ENCODE measurements around the gene CHMP4B.

Gene CHMP4B

GRCh38 chr20:33889312-33889711 lies 78.2 kb downstream of the CHMP4B start:
- FAIRE-seq (no peak), DNase-seq (ENCODE audit: insufficient read length, low spot score) (no peak)

GRCh38 chr20:33890557-33890956 lies 79.4 kb downstream of the CHMP4B start:
- no peak for DNase-seq (ENCODE audit: insufficient read length, low spot score)
- FAIRE-seq: no peak

- no peak for DNase-seq (ENCODE audit: insufficient read length, low spot score)
- FAIRE-seq: no peak
These were observed 82.2 kb downstream of the CHMP4B start for GRCh38 chr20:33893314-33893713.

DNA sequence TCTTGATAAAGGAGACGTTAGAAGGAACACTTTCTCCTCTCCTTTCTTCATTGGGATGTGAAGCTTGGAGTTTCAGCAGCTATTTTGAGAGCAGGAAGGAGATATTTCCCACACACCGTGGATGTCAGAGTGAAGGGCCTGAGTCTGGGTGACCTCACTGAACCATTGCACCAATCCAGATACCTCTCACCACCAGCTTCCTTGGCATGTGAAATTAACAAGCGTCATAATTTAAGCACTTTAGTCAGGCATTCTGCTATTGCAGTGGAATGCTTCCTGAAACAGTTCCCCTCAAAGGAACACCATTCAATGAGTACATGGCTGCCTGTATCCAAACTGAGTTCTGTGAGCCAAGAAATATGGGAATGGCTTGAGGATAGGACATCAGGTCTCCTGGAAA lies 83.7 kb downstream of the CHMP4B start:
- FAIRE-seq: no peak
- DNase-seq (ENCODE audit: insufficient read length, low spot score): no peak

DNA sequence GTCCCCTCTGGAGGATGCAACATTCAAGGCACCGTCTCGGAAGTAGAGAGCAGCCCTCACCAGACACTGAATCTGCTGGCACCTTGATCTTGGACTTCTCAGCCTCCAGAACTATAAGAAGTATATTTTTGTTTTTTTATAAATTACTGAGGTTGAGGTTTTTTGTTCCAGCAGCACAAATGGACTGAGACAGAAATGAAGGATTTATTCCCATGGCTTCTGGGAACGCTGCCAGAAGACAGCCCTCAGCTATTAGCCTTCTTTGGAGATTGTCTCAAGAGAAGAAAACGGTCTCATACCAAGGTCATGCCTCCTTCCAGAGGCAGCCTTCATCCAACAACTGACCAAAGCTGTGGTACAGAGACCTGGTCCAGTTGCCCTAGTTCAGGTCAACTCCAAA lies 85.4 kb downstream of the CHMP4B start:
- DNase-seq (ENCODE audit: insufficient read length, low spot score) (no peak), FAIRE-seq (no peak)

- FAIRE-seq (no peak), DNase-seq (ENCODE audit: insufficient read length, low spot score) (no peak)
These were observed 86.3 kb downstream of the CHMP4B start for GRCh38 chr20:33897313-33897912.

- FAIRE-seq: no peak
- DNase-seq (ENCODE audit: insufficient read length, low spot score): no peak
These were observed 88.0 kb downstream of the CHMP4B start for GRCh38 chr20:33899106-33899505.

GRCh38 chr20:33900521-33901131 lies 89.5 kb downstream of the CHMP4B start:
- FAIRE-seq (no peak), DNase-seq (ENCODE audit: insufficient read length, low spot score) (no peak)

DNA sequence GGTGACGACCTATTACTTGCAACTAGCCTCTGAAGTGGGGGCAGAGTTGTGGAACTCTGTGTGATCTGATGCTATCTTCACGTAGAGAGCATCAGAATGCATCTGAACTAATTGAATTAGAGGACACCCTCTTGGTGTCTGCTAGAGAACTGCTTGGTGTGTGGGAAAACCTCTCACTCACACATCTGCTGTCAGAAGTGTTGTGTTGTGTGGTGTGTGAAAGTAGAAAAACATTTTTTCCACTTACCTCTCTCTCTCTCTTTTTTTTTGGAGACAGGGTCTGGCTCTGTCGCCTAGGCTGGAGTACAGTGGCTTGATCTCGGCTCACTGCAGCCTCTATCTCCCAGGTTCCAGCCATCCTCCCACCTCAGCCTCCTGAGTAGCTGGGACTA lies 90.0 kb downstream of the CHMP4B start:
- DNase-seq (ENCODE audit: insufficient read length, low spot score): no peak
- FAIRE-seq: no peak

DNA sequence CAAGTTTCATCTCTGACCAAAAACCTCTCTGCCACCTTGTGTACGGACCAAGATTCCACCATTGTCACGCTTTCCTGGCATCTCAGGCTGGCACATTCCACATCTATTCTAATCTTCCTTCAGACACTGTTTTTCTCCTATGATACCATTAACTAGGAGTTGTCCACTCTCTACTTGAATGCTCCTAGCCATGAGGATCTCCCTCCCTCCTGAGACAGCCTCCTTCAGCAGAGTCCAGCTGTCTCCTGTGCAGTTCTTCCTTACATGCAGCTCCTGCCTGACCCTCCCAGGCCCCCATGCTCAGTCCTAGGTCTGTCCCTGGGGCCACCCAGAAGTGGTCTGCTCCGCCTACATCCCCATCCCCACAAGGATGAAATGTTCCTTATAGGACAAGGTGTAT lies 90.9 kb downstream of the CHMP4B start:
- DNase-seq (ENCODE audit: insufficient read length, low spot score) (no peak), FAIRE-seq (no peak)
